HepG2 (cell line): Measurements from ENCODE around the gene FHIT. TPM values are rescaled to one million over a fixed set of nuclear protein-coding genes. Genes with fewer than 3 reads are reported as not detected.

ENCODE experiments used
- ATAC-seq: fragments of 200-7000 bp; cut with Tn5 transposase; 3 replicates; pipeline ENCODE4 v1.9.1; 2020; ENCODE audit warnings: mild to moderate bottlenecking, moderate library complexity
- BruUV-seq: library from RNA; stranded (reverse); fragments of 400-500 nt; replicated peaks from 2 replicates; lab custom pipeline; 2021; lab: Mats Ljungman, UMichigan
- CTCF ChIA-PET: fragments of 300-600 bp; formaldehyde crosslinking; extraction: SDS; loops from one replicate; lab custom pipeline; 2021; ENCODE audit warnings: low total read pairs, inconsistent platforms, low intra/inter-chr PET ratio; lab: Yijun Ruan, JAX
- POLR2A ChIA-PET: fragments of 350-600 bp; sonication (Branson Sonifier 250); formaldehyde crosslinking; loops from one replicate; lab custom pipeline; 2020; ENCODE audit warnings: antibody characterized with exemption, inconsistent platforms; lab: Yijun Ruan, JAX
- DNase-seq: peaks from one replicate; pipeline ENCODE4 v3.0.0-alpha.2; 2015; ENCODE audit warnings: low spot score
- FAIRE-seq: peaks from 3 replicates; lab custom pipeline; 2011; peaks lifted over from hg19 to GRCh38; lab: Jason Lieb, UNC
- H2AFZ ChIP-seq: one replicate; pipeline ENCODE4 v1.6.1; 2011; ENCODE audit warnings: low read length, inconsistent platforms
- H3K27ac ChIP-seq: fragments of 300-600 bp; 3 replicates; pipeline ENCODE4 v1.8.0; 2011; ENCODE audit warnings: mixed run types, mild to moderate bottlenecking, mixed read lengths, low read length, inconsistent platforms; ENCODE audit not compliant: insufficient read depth; ENCODE audit errors: extremely low read length
- H3K27me3 ChIP-seq, 2 experiments: fragments of 200-600 bp in 1 of 2; 2 replicates in 1 of 2; 3 replicates in 1 of 2; pipeline versions ENCODE4 v1.6.0 to v1.8.0; 2011; ENCODE audit warnings: low read length in 2 of 2, mild to moderate bottlenecking in 2 of 2, moderate library complexity in 2 of 2, inconsistent platforms in 1 of 2; ENCODE audit not compliant: insufficient read depth in 2 of 2, control insufficient read depth in 1 of 2
- H3K36me3 ChIP-seq, 2 experiments: fragments of 200-600 bp in 1 of 2; replicated peaks in 1 of 2; 2 replicates in 1 of 2; 3 replicates in 1 of 2; pipeline versions ENCODE4 v1.5.1 to v1.8.0; 2011; ENCODE audit warnings: low read length in 2 of 2, inconsistent platforms in 1 of 2; ENCODE audit not compliant: insufficient read depth in 2 of 2, control insufficient read depth in 1 of 2
- H3K4me1 ChIP-seq: 2 replicates; pipeline ENCODE4 v1.5.1; 2012; ENCODE audit warnings: low read length, inconsistent platforms; ENCODE audit not compliant: insufficient read depth
- H3K4me2 ChIP-seq: 2 replicates; pipeline ENCODE4 v1.6.0; 2011; ENCODE audit warnings: low read depth, low read length, inconsistent platforms
- H3K4me3 ChIP-seq, 3 experiments: fragments of 200-600 bp in 1 of 3; sonication (generic), shearing (Covaris generic) in 1 of 3; replicated peaks in 1 of 3; 2 replicates each; pipeline ENCODE4 v1.5.1; 2011 to 2016; ENCODE audit warnings: low read length in 3 of 3, inconsistent platforms in 2 of 3, low read depth in 2 of 3, mild to moderate bottlenecking in 2 of 3, control low read depth in 1 of 3, mixed read lengths in 1 of 3; ENCODE audit not compliant: insufficient read depth in 1 of 3
- H3K79me2 ChIP-seq: one replicate; pipeline ENCODE4 v1.6.1; 2011; ENCODE audit warnings: low read length, inconsistent platforms; ENCODE audit not compliant: insufficient read depth
- H3K9ac ChIP-seq: 2 replicates; pipeline ENCODE4 v1.6.0; 2011; ENCODE audit warnings: mild to moderate bottlenecking, low read depth, low read length, inconsistent platforms; ENCODE audit not compliant: insufficient read depth
- H3K9me3 ChIP-seq: 2 replicates; pipeline ENCODE4 v1.5.1; 2012; ENCODE audit warnings: mild to moderate bottlenecking, low read length
- H4K20me1 ChIP-seq: 2 replicates; pipeline ENCODE4 v1.6.0; 2011; ENCODE audit warnings: inconsistent platforms, mild to moderate bottlenecking, low read length, moderate library complexity; ENCODE audit not compliant: insufficient read depth
- E2F1 ChIP-seq: sonication (generic); formaldehyde crosslinking; IDR thresholded peaks from 2 replicates; pipeline ENCODE4 v1.5.0; 2020; ENCODE audit warnings: missing genetic modification reagents
- HNRNPLL ChIP-seq: fragments of 200-400 bp; formaldehyde crosslinking; IDR thresholded peaks from 2 replicates; pipeline ENCODE4 v1.6.1; 2017; ENCODE audit warnings: mild to moderate bottlenecking, low read depth, low read length; ENCODE audit not compliant: poor library complexity, severe bottlenecking
- KLF15 ChIP-seq: sonication (generic); formaldehyde crosslinking; IDR thresholded peaks from 2 replicates; pipeline ENCODE4 v1.8.1; 2023; ENCODE audit warnings: borderline replicate concordance, mild to moderate bottlenecking, inconsistent platforms, missing genetic modification reagents, mixed read lengths
- SIN3B ChIP-seq: fragments of 150-350 bp; IDR thresholded peaks from 2 replicates; pipeline ENCODE4 v1.6.1; 2014; ENCODE audit warnings: low read length
- YEATS2 ChIP-seq: sonication (generic); formaldehyde crosslinking; IDR thresholded peaks from 2 replicates; pipeline ENCODE4 v1.4.0; 2020; ENCODE audit warnings: missing genetic modification reagents, borderline replicate concordance
- ZFP90 ChIP-seq: sonication (generic); formaldehyde crosslinking; IDR thresholded peaks from 2 replicates; pipeline ENCODE4 v1.8.0; 2022; ENCODE audit warnings: missing genetic modification reagents, mild to moderate bottlenecking, inconsistent platforms, borderline replicate concordance
- ZNF234 ChIP-seq: sonication (generic); formaldehyde crosslinking; conservative IDR thresholded peaks from 2 replicates; pipeline ENCODE4 v1.5.1; 2020; ENCODE audit warnings: mild to moderate bottlenecking, missing genetic modification reagents
- ZNF383 ChIP-seq: sonication (generic); formaldehyde crosslinking; IDR thresholded peaks from 2 replicates; pipeline ENCODE4 v1.4.0; 2020; ENCODE audit warnings: missing genetic modification reagents, mild to moderate bottlenecking, borderline replicate concordance
- ZNF776 ChIP-seq: sonication (generic); formaldehyde crosslinking; IDR thresholded peaks from 2 replicates; pipeline ENCODE4 v1.4.0; 2020; ENCODE audit warnings: mild to moderate bottlenecking, missing genetic modification reagents
- WGBS: methylation state at CpG from one replicate; pipeline ENCODE4 v1.1.6; 2017; ENCODE audit warnings: low lambda C conversion rate; 5-methylcytosine and 5-hydroxymethylcytosine counted together
- in situ Hi-C: cut with HindIII; loops from 2 replicates; pipeline ENCODE4 v1.10.0; 2017; ENCODE audit warnings: low pct_unique_long_range_greater_than_20kb; ENCODE audit not compliant: extremely low pct_ligation_motif_present
- intact Hi-C: fragments of 100-400 bp; cut with micrococcal nuclease; formaldehyde crosslinking; loops from one replicate; pipeline ENCODE4 v1.10.0; 2022; ENCODE audit not compliant: unreplicated experiment
- polyA plus RNA-seq, 8 experiments: library from polyadenylated mRNA; depleted of rRNA in 3 of 8; stranded (reverse) in 7 of 8; unstranded in 1 of 8; fragments of >200 nt; fragmentation: Illumina TruSeq in 4 of 8; extraction: Trizol in 4 of 8; gene quantifications; 2 replicates each; pipeline versions ENCODE4 v1.2.1 to v1.2.3, GENCODE V29; 2011 to 2016; ENCODE audit warnings: low read depth in 4 of 8, missing spikeins in 1 of 8, mixed read lengths in 1 of 8; ENCODE audit not compliant: insufficient read depth in 1 of 8
- total RNA-seq, 5 experiments: library from RNA; depleted of rRNA; stranded (reverse); fragments of >200 nt; fragmentation: Illumina TruSeq; extraction: Trizol; gene quantifications; 2 replicates each; pipeline ENCODE4 v1.2.3, GENCODE V29; 2016; ENCODE audit warnings: low read depth in 1 of 5

Gene FHIT
- total and polyA plus RNA-seq, 2 of the 13 experiments (the other 11 are each of a cell fraction or from before 2014, with no cell fraction given): 4.0 to 4.6 TPM

GRCh38 chr3:61278713-61279112 is 27.5 kb upstream of the FHIT start:
- CTCF ChIA-PET: no interaction called here
- no TSS peak for BruUV-seq
- Histone ChIP-seq H3K36me3 (no peaks in the 10 kb centered on the region), H3K79me2 (no peaks in the 10 kb centered on the region), H3K4me2 (no peak overlapping the region), H3K27ac (no peak overlapping the region), H3K4me1 (no peaks in the 10 kb centered on the region), H3K9me3 (no peaks in the 10 kb centered on the region), H3K27me3 (no peaks in the 10 kb centered on the region), H3K9ac (no peak overlapping the region), H3K4me3 (no peak overlapping the region), H4K20me1 (no peaks in the 10 kb centered on the region), H2AFZ (no peak overlapping the region)
- FAIRE-seq (no peak), ATAC-seq (no peak), DNase-seq (no peak)
- intact Hi-C loops: no loop called here
- in situ Hi-C loops: no loop called here
- 43% methylated on average over 2 of the region's 2 CpGs for WGBS
- TF ChIP-seq HNRNPLL (no peak), YEATS2 (CRISPR knock-in tag) (no peak)
- POLR2A ChIA-PET: no interaction called here

- DNase-seq: no peak
- ATAC-seq: no peak
- no TSS peak for BruUV-seq
- in situ Hi-C loops: no loop called here
- Histone ChIP-seq H2AFZ (no peak overlapping the region), H3K9me3 (no peaks in the 10 kb centered on the region), H3K27me3 (no peaks in the 10 kb centered on the region), H3K27ac (no peak overlapping the region), H4K20me1 (no peaks in the 10 kb centered on the region), H3K36me3 (no peaks in the 10 kb centered on the region), H3K4me2 (no peak overlapping the region), H3K79me2 (no peaks in the 10 kb centered on the region), H3K4me3 (no peak overlapping the region), H3K9ac (no peak overlapping the region), H3K4me1 (no peaks in the 10 kb centered on the region)
- no peak for FAIRE-seq
- WGBS: 3% methylated on average over 2 of the region's 2 CpGs
- POLR2A ChIA-PET: no interaction called here
- CTCF ChIA-PET: no interaction called here
- intact Hi-C loops: no loop called here
- TF ChIP-seq ZNF383 (CRISPR knock-in tag) (no peak), ZFP90 (CRISPR knock-in tag) (no peak), SIN3B (no peak), KLF15 (no peak), ZNF776 (CRISPR knock-in tag) (no peak), ZNF234 (CRISPR knock-in tag) (no peak), E2F1 (CRISPR knock-in tag) (no peak)
Measured at GRCh38 chr3:61277411-61277810, 26.2 kb upstream of the FHIT start.
